Neural cell (in vitro differentiated cells): Measurements from ENCODE around the gene YWHAB. TPM values are rescaled to one million over a fixed set of nuclear protein-coding genes. Genes with fewer than 3 reads are reported as not detected.

Source experiments
- H2AFZ ChIP-seq: fragments of 200-600, 300-800 bp; sonication (generic), shearing (Covaris generic); 2 replicates; pipeline ENCODE4 v1.6.0; 2014; ENCODE audit warnings: low read depth, mild to moderate bottlenecking, antibody characterized with exemption, low read length, moderate library complexity
- H3F3A ChIP-seq: fragments of 200-600 bp; shearing (Covaris generic); 2 replicates; pipeline ENCODE4 v1.6.1; 2016; ENCODE audit warnings: mild to moderate bottlenecking, moderate library complexity, mixed read lengths, antibody characterized with exemption, low read length; ENCODE audit not compliant: insufficient read depth, poor library complexity, severe bottlenecking
- H3K27ac ChIP-seq: fragments of 200-600, 300-800 bp; sonication (generic), shearing (Covaris generic); 2 replicates; pipeline ENCODE4 v1.5.1; 2014; ENCODE audit warnings: mild to moderate bottlenecking, low read length, moderate library complexity
- H3K27me3 ChIP-seq: fragments of 300-800, 200-600 bp; sonication (generic), shearing (Covaris generic); 2 replicates; pipeline ENCODE4 v1.6.0; 2014; ENCODE audit warnings: mild to moderate bottlenecking, low read depth, low read length, moderate library complexity; ENCODE audit not compliant: insufficient read depth
- H3K36me3 ChIP-seq: fragments of 300-800, 200-600 bp; sonication (generic), shearing (Covaris generic); 2 replicates; pipeline ENCODE4 v1.5.1; 2014; ENCODE audit warnings: mild to moderate bottlenecking, antibody characterized with exemption, low read length, moderate library complexity; ENCODE audit not compliant: insufficient read depth
- H3K4me2 ChIP-seq: fragments of 300-800, 200-600 bp; sonication (generic), shearing (Covaris generic); 2 replicates; pipeline ENCODE4 v1.6.0; 2014; ENCODE audit warnings: mild to moderate bottlenecking, low read length
- H3K4me3 ChIP-seq: fragments of 300-800, 200-600 bp; sonication (generic), shearing (Covaris generic); 2 replicates; pipeline ENCODE4 v1.5.1; 2014; ENCODE audit warnings: mild to moderate bottlenecking, low read length, moderate library complexity
- H3K79me2 ChIP-seq: fragments of 200-600 bp; shearing (Covaris generic); replicated peaks from 2 replicates; pipeline ENCODE4 v1.6.0; 2014; ENCODE audit warnings: mild to moderate bottlenecking, low read length, moderate library complexity; ENCODE audit not compliant: insufficient read depth
- H3K9ac ChIP-seq: fragments of 300-800, 200-600 bp; sonication (generic), shearing (Covaris generic); 2 replicates; pipeline ENCODE4 v1.6.1; 2016; ENCODE audit warnings: mild to moderate bottlenecking, low read length, mixed read lengths
- H3K9me2 ChIP-seq: fragments of 200-600 bp; shearing (Covaris generic); 2 replicates; pipeline ENCODE4 v1.6.1; 2016; ENCODE audit warnings: mild to moderate bottlenecking, low read length, mixed read lengths; ENCODE audit not compliant: insufficient read depth
- H3K9me3 ChIP-seq: fragments of 200-600, 300-800 bp; sonication (generic), shearing (Covaris generic); 2 replicates; pipeline ENCODE4 v1.6.1; 2016; ENCODE audit warnings: mild to moderate bottlenecking, mixed run types, low read length, moderate library complexity, mixed read lengths
- H4K20me1 ChIP-seq: fragments of 200-600 bp; shearing (Covaris generic); 2 replicates; pipeline ENCODE4 v1.6.1; 2016; ENCODE audit warnings: mild to moderate bottlenecking, mixed run types; ENCODE audit not compliant: insufficient read depth
- EP300 ChIP-seq: fragments of 450-650 bp; conservative IDR thresholded peaks from 2 replicates; pipeline ENCODE4 v1.6.1; 2014; ENCODE audit warnings: antibody characterized with exemption, mild to moderate bottlenecking, moderate library complexity; ENCODE audit not compliant: poor library complexity, severe bottlenecking
- EZH2 ChIP-seq: fragments of 200-600, 300-800 bp; shearing (Covaris generic), sonication (generic); IDR thresholded peaks from 2 replicates; pipeline ENCODE4 v1.6.1; 2014; ENCODE audit warnings: antibody characterized with exemption, low read length, borderline replicate concordance, mild to moderate bottlenecking; ENCODE audit not compliant: insufficient read depth, poor library complexity, severe bottlenecking
- MXI1 ChIP-seq: fragments of 450-650 bp; conservative IDR thresholded peaks from 2 replicates; pipeline ENCODE4 v1.6.1; 2014; ENCODE audit warnings: antibody characterized with exemption, mild to moderate bottlenecking; ENCODE audit not compliant: poor library complexity, severe bottlenecking
- POLR2AphosphoS5 ChIP-seq: IDR thresholded peaks from 2 replicates; pipeline ENCODE4 v1.6.1; 2012
- RAD21 ChIP-seq: fragments of 450-650 bp; conservative IDR thresholded peaks from 2 replicates; pipeline ENCODE4 v1.6.1; 2014; ENCODE audit warnings: antibody characterized with exemption, mild to moderate bottlenecking, moderate library complexity
- SMC3 ChIP-seq: fragments of 450-650 bp; conservative IDR thresholded peaks from 2 replicates; pipeline ENCODE4 v1.6.1; 2014; ENCODE audit warnings: antibody characterized with exemption, mild to moderate bottlenecking, moderate library complexity; ENCODE audit not compliant: poor library complexity
- TAF1 ChIP-seq: IDR thresholded peaks from 2 replicates; pipeline ENCODE4 v1.6.1; 2012; ENCODE audit warnings: low read depth
- polyA plus RNA-seq: library from polyadenylated mRNA; depleted of rRNA; stranded (reverse); fragments of >200 nt; gene quantifications from 2 replicates; pipeline ENCODE4 v1.2.3, GENCODE V29; 2014
- TF ChIP-seq, protein P1 (sequence below): fragments of 450-650 bp; IDR thresholded peaks from 2 replicates; pipeline ENCODE4 v1.5.1; 2014; ENCODE audit warnings: antibody characterized with exemption, mild to moderate bottlenecking, moderate library complexity; ENCODE audit not compliant: poor library complexity, severe bottlenecking
- TF ChIP-seq, protein P2 (sequence below): IDR thresholded peaks from 2 replicates; pipeline ENCODE4 v1.6.1; 2012; ENCODE audit warnings: borderline replicate concordance

The YWHAB gene
- polyA plus RNA-seq, 1 donor from 2014 or later: 279 TPM

DNA sequence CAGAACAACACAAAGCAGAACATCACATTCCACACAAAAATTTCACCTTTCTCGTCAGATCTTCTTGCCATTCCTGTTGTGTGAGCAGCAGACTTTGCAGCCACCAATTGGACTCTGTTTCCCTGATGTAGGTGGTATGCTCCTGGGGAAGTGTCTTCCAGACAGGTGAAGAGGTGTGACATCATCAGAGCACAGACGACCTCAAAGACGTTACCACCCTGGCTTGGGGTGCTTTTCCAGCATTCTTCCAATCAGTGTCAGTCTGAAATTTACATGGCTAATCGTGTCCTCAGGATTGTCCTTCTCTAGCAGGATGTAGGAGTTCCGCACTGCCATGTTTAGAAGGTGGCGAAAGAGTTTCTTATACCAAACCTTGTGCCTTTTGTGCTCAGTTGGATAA is 43.5 kb upstream of the YWHAB start:
- H3F3A ChIP-seq: no peaks in the 10 kb centered on the region
- TF ChIP-seq MXI1: no peak
- TF ChIP-seq SMC3: no peak
- no peak for TF ChIP-seq TAF1
- TF ChIP-seq, protein P1, sequence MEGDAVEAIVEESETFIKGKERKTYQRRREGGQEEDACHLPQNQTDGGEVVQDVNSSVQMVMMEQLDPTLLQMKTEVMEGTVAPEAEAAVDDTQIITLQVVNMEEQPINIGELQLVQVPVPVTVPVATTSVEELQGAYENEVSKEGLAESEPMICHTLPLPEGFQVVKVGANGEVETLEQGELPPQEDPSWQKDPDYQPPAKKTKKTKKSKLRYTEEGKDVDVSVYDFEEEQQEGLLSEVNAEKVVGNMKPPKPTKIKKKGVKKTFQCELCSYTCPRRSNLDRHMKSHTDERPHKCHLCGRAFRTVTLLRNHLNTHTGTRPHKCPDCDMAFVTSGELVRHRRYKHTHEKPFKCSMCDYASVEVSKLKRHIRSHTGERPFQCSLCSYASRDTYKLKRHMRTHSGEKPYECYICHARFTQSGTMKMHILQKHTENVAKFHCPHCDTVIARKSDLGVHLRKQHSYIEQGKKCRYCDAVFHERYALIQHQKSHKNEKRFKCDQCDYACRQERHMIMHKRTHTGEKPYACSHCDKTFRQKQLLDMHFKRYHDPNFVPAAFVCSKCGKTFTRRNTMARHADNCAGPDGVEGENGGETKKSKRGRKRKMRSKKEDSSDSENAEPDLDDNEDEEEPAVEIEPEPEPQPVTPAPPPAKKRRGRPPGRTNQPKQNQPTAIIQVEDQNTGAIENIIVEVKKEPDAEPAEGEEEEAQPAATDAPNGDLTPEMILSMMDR: no peak
- no peak for TF ChIP-seq POLR2AphosphoS5
- TF ChIP-seq, protein P2, sequence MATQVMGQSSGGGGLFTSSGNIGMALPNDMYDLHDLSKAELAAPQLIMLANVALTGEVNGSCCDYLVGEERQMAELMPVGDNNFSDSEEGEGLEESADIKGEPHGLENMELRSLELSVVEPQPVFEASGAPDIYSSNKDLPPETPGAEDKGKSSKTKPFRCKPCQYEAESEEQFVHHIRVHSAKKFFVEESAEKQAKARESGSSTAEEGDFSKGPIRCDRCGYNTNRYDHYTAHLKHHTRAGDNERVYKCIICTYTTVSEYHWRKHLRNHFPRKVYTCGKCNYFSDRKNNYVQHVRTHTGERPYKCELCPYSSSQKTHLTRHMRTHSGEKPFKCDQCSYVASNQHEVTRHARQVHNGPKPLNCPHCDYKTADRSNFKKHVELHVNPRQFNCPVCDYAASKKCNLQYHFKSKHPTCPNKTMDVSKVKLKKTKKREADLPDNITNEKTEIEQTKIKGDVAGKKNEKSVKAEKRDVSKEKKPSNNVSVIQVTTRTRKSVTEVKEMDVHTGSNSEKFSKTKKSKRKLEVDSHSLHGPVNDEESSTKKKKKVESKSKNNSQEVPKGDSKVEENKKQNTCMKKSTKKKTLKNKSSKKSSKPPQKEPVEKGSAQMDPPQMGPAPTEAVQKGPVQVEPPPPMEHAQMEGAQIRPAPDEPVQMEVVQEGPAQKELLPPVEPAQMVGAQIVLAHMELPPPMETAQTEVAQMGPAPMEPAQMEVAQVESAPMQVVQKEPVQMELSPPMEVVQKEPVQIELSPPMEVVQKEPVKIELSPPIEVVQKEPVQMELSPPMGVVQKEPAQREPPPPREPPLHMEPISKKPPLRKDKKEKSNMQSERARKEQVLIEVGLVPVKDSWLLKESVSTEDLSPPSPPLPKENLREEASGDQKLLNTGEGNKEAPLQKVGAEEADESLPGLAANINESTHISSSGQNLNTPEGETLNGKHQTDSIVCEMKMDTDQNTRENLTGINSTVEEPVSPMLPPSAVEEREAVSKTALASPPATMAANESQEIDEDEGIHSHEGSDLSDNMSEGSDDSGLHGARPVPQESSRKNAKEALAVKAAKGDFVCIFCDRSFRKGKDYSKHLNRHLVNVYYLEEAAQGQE: no peak
- no peak for TF ChIP-seq RAD21
- no peak for TF ChIP-seq EZH2
- H3K9ac ChIP-seq: no peak overlapping the region
- H3K4me2 ChIP-seq: no peak overlapping the region
- H3K27me3 ChIP-seq: no peaks in the 10 kb centered on the region
- no peaks in the 10 kb centered on the region for H4K20me1 ChIP-seq
- H3K9me3 ChIP-seq: no peaks in the 10 kb centered on the region
- no peaks in the 10 kb centered on the region for H3K9me2 ChIP-seq
- no peak overlapping the region for H3K4me3 ChIP-seq
- no peak overlapping the region for H3K27ac ChIP-seq
- no peaks in the 10 kb centered on the region for H3K36me3 ChIP-seq
- no peaks in the 10 kb centered on the region for H3K79me2 ChIP-seq
- H2AFZ ChIP-seq: no peak overlapping the region

DNA sequence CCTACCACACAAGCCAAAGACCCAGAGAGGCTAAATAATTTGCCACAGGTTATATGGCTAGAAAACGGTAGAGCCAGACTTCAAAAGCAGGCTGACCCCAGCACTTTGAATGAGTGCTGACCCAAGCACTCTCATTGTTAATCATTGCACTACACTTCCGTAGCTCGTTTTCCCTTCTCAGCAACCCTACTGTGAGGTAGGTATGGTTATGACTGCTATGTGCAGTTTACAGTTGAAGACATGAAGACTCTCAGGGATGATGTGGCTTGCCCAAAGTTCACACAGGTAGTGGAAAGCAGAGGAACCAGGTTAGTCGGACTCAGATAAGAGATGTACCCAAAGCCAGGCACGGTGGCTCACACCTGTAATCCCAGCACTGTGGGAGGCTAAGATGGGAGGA is 41.6 kb upstream of the YWHAB start:
- Histone ChIP-seq H3K9me2 (no peaks in the 10 kb centered on the region), H3K79me2 (no peaks in the 10 kb centered on the region), H2AFZ (no peak overlapping the region), H3K27me3 (no peaks in the 10 kb centered on the region), H4K20me1 (no peaks in the 10 kb centered on the region), H3K4me3 (no peak overlapping the region), H3K9me3 (no peaks in the 10 kb centered on the region), H3K27ac (no peak overlapping the region), H3K36me3 (no peaks in the 10 kb centered on the region), H3F3A (no peaks in the 10 kb centered on the region), H3K4me2 (no peak overlapping the region), H3K9ac (no peak overlapping the region)
- no peak for TF ChIP-seq SMC3

DNA sequence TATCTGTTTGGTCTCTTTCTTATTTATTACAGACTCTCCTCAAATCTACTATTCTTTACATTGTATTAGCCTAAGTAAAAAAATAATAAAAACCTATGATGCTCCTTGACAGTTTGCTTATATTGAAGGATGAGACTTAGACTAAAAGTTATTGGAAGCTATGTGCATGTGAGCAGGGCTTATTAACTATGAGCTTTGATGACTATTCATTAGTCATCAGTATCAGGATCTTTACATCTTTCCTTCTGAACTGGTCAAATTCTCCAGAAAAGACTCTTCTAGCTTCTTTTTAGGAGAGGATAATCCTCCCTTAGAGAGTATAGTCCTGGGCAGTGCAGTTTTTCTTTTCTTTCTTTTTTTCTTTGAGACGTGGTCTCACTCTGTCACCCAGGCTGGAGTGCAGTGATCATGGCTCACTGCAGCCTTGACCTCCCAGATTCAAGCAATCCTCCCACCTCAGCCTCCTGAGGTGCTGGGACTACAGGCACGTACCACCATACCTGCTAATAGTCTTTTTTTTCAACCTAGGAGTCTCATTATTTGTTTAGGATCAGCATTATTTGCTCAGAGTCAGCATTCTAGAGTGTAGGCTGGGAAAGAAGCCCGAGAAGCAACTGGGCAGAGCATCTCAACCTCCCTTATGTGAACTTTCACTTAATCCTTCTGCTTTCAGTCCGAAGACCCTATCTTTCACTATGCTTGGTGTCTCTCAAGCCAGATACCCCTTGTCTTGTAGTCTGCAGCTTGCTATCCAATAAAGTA is 37.1 kb upstream of the YWHAB start:
- H3K4me3 ChIP-seq: no peak overlapping the region
- H2AFZ ChIP-seq: no peak overlapping the region
- TF ChIP-seq, protein P2: no peak
- TF ChIP-seq POLR2AphosphoS5 (no peak), EP300 (no peak), RAD21 (no peak), SMC3 (no peak), EZH2 (no peak), MXI1 (no peak), TAF1 (no peak)
- TF ChIP-seq, protein P1: no peak
- no peaks in the 10 kb centered on the region for H3K79me2 ChIP-seq
- H3F3A ChIP-seq: no peaks in the 10 kb centered on the region
- H3K9me2 ChIP-seq: no peaks in the 10 kb centered on the region
- H3K9ac ChIP-seq: no peak overlapping the region
- no peaks in the 10 kb centered on the region for H3K27me3 ChIP-seq
- H3K9me3 ChIP-seq: no peaks in the 10 kb centered on the region
- no peaks in the 10 kb centered on the region for H3K36me3 ChIP-seq
- no peaks in the 10 kb centered on the region for H4K20me1 ChIP-seq
- no peak overlapping the region for H3K27ac ChIP-seq
- no peak overlapping the region for H3K4me2 ChIP-seq
